ENCODE measurements around the gene CNN3. TPM values are rescaled to one million over a fixed set of nuclear protein-coding genes. Genes with fewer than 3 reads are reported as not detected.

CNN3 gene
- total RNA-seq, 6 experiments from 2014 or later, result 90.5 to 125 (median 99.3) TPM

GRCh38 chr1:94852788-94853187 is 74.1 kb downstream of the CNN3 start:
- no peak overlapping the region for H3K27ac ChIP-seq
- no peaks in the 10 kb centered on the region for H3K9me3 ChIP-seq
- no peak for DNase-seq
- intact Hi-C loops (cut with DNase I), result loop anchor here in 1 of 2 donors (2.0 kb wide), 1 partner anchor 190 kb away; no protein-coding TSS in a partner anchor
- H3K4me3 ChIP-seq, result no peak overlapping the region
- H3K27me3 ChIP-seq, result no peaks in the 10 kb centered on the region
- TF ChIP-seq CTCF (IDR thresholded peaks at IDR 0.05) (no peak), POLR2A (IDR thresholded peaks at IDR 0.05) (no peak)
- H3K4me1 ChIP-seq, result no peaks in the 10 kb centered on the region
- 52% methylated on average over 2 of the region's 2 CpGs for WGBS (ENCODE audit: insufficient coverage, low coverage, low lambda C conversion rate, missing lambda C conversion rate)
- no peak for ATAC-seq
- no peaks in the 10 kb centered on the region for H3K36me3 ChIP-seq

- no peak overlapping the region for H3K27ac ChIP-seq
- intact Hi-C loops (cut with DNase I), result no loop called here
- H3K9me3 ChIP-seq, result no peaks in the 10 kb centered on the region
- no peaks in the 10 kb centered on the region for H3K4me1 ChIP-seq
- no peak overlapping the region for H3K4me3 ChIP-seq
- no peaks in the 10 kb centered on the region for H3K27me3 ChIP-seq
- TF ChIP-seq CTCF (IDR thresholded peaks at IDR 0.05) (no peak), POLR2A (IDR thresholded peaks at IDR 0.05) (no peak)
- no peaks in the 10 kb centered on the region for H3K36me3 ChIP-seq
- no peak for ATAC-seq
- DNase-seq, result no peak
- 88% methylated on average over 1 of the region's 1 CpG for WGBS (ENCODE audit: insufficient coverage, low coverage, low lambda C conversion rate, missing lambda C conversion rate)
Observed at GRCh38 chr1:94851571-94851970, 75.3 kb downstream of the CNN3 start.

Other genes with a start within 250 kb of the CNN3 start
- gene SLC44A3, start 106.8 kb downstream of the CNN3 start, total RNA-seq, result 1 to 10 TPM; 1.9 to 8.7 (median 7.4) TPM
- 1 to 10 TPM; 1.5 to 8.3 (median 5.0) TPM for gene ALG14, start 145.8 kb upstream of the CNN3 start, total RNA-seq
- gene TLCD4, start 190.2 kb upstream of the CNN3 start, total RNA-seq, result 100 to 1,000 TPM in 3 of 6 experiments, 10 to 100 TPM in 3; 45.6 to 181 (median 106) TPM

All from right lobe of liver (tissue), 6 donors.